GM10266 (cell line): ENCODE data around the gene FRMD4A.

ENCODE experiments used
- DNase-seq: peaks from one replicate; pipeline ENCODE4 v3.0.0; 2012; ENCODE audit errors: extremely low spot score
- CTCF ChIP-seq: IDR thresholded peaks from 2 replicates; pipeline ENCODE4 v1.5.1; 2012; ENCODE audit warnings: mild to moderate bottlenecking, low read depth; ENCODE audit not compliant: control insufficient read depth, insufficient read depth; ENCODE audit errors: missing control alignments

The FRMD4A gene

GRCh38 chr10:14114791-14115190, 215.9 kb downstream of the FRMD4A start:
- DNase-seq = no peak
- TF ChIP-seq CTCF = no peak

DNA sequence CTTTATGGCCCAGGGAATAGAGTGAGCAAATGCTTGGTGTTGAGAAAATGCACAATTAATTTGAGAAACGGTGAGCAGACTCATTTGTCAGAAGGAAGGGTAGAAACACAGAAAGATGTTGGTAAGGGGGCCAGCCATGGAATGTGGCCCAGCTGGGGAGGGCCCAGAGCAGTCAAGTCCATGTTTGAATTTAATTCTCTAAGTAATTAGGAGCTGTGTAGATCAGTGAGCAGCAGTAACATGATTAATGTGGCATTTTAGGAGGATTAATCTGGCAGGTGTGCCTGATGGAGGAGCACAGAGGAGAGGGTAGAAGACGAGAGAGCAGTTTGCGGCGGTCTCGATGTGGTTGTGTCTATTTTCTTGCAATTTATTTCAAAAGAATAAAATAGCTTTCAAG, 218.7 kb downstream of the FRMD4A start:
- no peak for TF ChIP-seq CTCF
- no peak for DNase-seq

- TF ChIP-seq CTCF = no peak
- DNase-seq = no peak
Measured at GRCh38 chr10:14111208-14111607, 219.5 kb downstream of the FRMD4A start.

- TF ChIP-seq CTCF = no peak
Measured at GRCh38 chr10:14106828-14107227, 223.9 kb downstream of the FRMD4A start.

GRCh38 chr10:14102056-14102455, 228.7 kb downstream of the FRMD4A start:
- DNase-seq = no peak
- TF ChIP-seq CTCF = no peak

More at GRCh38 chr10:14106828-14107227, 223.9 kb downstream of the FRMD4A start:
- DNase-seq = no peak

GRCh38 chr10:14099885-14100284, 230.8 kb downstream of the FRMD4A start:
- no peak for TF ChIP-seq CTCF
- no peak for DNase-seq

DNA sequence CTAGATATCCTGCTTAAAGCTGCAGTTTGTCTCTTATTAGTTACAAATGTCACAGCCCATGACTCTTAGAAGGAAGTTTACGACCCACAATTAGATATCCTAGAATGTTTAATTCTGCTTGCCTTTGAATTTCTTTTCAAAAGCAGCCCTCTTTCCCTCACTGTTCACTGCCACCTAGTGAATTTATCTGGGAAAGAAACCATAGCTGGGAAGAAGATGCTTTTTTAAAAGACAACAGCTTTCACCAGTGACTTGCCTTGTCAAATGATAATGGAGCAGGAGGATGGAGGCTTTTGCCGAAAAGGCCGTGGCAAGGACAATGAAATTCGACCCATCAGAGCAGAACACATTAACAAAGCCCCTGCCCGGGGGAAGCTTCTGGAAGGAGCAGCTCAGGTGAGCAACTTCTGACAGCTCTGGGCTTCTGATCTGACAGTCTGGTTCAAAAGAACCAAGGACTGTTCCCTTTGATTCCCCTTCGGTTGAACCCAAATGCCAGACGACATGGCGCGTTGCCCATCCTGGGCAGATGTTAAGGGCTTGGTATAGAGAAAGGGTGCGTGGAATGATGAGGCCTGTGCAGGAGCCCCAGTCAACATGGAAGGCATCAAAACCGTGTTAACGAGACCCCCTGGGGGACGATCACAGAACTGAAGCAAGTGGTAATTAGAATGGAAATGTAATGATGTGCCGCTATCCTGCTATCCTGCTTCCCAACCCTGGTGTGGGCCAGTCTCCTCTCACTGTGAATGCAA, 236.8 kb downstream of the FRMD4A start:
- no peak for DNase-seq
- TF ChIP-seq CTCF = peak; percentile 15
